Bronchial epithelial cell (primary cell): Measurements from ENCODE around the gene HERC6. TPM values are rescaled to one million over a fixed set of nuclear protein-coding genes. Genes with fewer than 3 reads are reported as not detected.
"Not testable (repeated sequence)": the region's sequence is repeated elsewhere in the genome, so short reads cannot be mapped to it uniquely, and the experiment has no call there.

Experiments used
- DNase-seq: peaks from one replicate; pipeline ENCODE4 v3.0.0-alpha.2; 2010; ENCODE audit warnings: low read depth
- FAIRE-seq: peaks from 2 replicates; lab custom pipeline; 2011; peaks lifted over from hg19 to GRCh38; lab: Jason Lieb, UNC
- H3K27me3 ChIP-seq: 2 replicates; pipeline ENCODE4 v1.5.1; 2011; ENCODE audit warnings: low read length; ENCODE audit not compliant: control insufficient read depth, insufficient read depth
- H3K36me3 ChIP-seq: 2 replicates; pipeline ENCODE4 v1.5.1; 2011; ENCODE audit warnings: low read length; ENCODE audit not compliant: control insufficient read depth, insufficient read depth
- H3K4me3 ChIP-seq: 2 replicates; pipeline ENCODE4 v1.5.1; 2011; ENCODE audit warnings: mild to moderate bottlenecking, low read depth, low read length, control low read depth
- total RNA-seq: library from RNA; depleted of rRNA; stranded (reverse); fragments of >200 nt; gene quantifications from 2 replicates; pipeline ENCODE4 v1.2.1, GENCODE V29; 2014
- TF ChIP-seq, protein P1 (sequence below): IDR thresholded peaks from 2 replicates; pipeline ENCODE4 v1.5.1; 2011; ENCODE audit warnings: mild to moderate bottlenecking, moderate library complexity, low read length, control low read depth, inconsistent platforms; ENCODE audit not compliant: insufficient read depth, severe bottlenecking

HERC6 gene
- total RNA-seq, 1 donor from 2014 or later: 1.1 TPM

DNA sequence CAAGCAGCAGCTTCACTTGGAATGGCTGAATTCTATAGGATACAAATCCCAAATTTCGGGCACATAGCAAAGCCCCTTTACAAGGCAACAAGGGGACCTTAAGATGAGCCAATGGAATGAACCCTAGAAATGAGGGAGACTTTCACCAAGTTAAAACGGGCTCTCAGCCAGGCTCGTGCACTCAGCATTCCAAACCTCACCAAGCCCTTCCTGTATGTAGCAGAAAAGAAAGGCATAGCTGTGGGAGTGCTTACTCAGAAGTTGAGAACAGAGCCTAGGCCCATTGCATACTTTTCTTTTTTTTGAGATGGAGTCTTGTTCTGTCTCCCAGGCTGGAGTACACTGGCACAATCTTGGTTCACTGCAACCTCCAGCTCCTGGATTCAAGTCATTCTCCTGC is 67.5 kb downstream of the HERC6 start:
- no peak for FAIRE-seq
- Histone ChIP-seq H3K27me3 (no peaks in the 10 kb centered on the region), H3K36me3 (no peaks in the 10 kb centered on the region), H3K4me3 (no peak overlapping the region)
- DNase-seq: peak; percentile 54
- TF ChIP-seq, protein P1, sequence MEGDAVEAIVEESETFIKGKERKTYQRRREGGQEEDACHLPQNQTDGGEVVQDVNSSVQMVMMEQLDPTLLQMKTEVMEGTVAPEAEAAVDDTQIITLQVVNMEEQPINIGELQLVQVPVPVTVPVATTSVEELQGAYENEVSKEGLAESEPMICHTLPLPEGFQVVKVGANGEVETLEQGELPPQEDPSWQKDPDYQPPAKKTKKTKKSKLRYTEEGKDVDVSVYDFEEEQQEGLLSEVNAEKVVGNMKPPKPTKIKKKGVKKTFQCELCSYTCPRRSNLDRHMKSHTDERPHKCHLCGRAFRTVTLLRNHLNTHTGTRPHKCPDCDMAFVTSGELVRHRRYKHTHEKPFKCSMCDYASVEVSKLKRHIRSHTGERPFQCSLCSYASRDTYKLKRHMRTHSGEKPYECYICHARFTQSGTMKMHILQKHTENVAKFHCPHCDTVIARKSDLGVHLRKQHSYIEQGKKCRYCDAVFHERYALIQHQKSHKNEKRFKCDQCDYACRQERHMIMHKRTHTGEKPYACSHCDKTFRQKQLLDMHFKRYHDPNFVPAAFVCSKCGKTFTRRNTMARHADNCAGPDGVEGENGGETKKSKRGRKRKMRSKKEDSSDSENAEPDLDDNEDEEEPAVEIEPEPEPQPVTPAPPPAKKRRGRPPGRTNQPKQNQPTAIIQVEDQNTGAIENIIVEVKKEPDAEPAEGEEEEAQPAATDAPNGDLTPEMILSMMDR: no peak

DNA sequence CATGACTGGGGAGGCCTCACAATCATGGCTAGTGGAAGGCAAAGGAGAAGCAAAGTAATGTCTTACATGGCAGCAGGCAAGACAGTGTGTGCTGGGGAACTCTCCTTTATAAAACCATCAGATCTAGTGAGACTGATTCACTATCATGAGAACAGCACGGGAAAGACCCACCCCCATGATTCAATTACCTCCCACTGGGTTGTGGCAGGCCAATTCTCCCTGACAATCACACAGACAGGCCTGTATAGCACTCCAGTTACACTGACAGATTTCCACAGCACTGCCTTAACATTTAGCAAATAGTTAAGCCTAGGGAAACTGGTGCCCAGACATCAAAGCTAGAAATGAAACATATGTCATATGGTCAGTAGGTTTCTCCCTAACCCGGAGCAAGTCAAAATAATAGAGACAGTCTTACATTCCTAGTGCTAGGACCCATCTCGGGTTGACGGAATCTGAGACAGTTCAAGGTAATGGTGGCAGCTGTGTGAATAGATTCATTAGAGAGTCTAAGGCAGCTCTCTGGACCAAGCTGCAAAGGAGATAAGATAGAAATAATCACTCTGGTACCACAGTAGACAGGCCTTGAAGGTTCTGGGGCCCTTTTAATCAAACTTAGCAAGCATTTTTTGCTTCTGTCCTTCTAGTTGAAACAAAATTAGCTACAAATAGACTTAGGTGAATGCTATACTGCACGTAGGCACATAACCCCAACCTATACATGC is 68.9 kb downstream of the HERC6 start:
- DNase-seq: no peak
- no peaks in the 10 kb centered on the region for H3K36me3 ChIP-seq
- H3K27me3 ChIP-seq: no peaks in the 10 kb centered on the region
- H3K4me3 ChIP-seq: no peak overlapping the region
- no peak for FAIRE-seq
- TF ChIP-seq, protein P1: no peak

DNA sequence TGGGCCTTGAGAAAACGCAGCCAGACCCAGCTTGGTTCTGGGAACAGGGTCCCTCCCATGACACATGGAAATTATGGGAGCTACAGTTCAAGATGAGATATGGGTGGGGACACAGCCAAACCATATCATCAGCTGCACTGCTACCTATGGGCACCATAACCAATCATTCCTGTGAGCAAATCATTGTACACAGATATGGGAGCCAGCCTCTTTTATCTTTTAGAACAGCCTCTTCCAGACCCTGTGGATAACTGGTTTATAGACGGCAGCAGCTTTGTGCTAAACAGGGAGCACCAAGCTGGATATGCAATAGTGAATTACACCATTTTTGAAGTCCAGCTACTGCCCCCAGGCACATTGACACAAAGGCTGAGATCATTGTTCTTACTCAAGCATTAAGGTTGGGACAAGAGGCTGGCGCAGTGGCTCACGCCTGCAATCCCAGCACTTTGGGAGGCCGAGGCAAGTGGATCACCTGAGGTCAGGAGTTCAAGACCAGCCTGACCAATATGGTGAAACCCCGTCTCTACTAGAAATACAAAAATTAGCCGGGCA is 69.6 kb downstream of the HERC6 start:
- peak; percentile 14 for DNase-seq
- not testable (repeated sequence) for FAIRE-seq, H3K27me3 ChIP-seq

DNA sequence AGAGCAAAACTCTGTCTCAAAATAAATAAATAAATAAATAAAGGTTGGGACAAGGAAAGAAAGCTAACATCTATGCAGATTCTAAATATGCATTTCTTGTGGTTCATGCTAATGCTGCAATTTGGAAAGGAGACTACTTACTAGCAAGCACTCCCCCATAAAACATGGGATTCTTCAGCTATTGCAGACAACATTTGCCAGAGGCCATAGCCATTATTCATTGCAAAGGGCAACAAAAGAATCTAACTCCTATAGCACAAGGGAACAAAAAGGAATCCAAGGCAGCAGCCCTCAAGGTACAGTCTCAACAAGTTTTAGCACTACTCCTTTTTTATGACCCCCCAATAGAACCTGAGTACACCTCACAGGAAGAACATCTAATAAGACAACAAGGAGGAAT is 70.2 kb downstream of the HERC6 start:
- Histone ChIP-seq H3K36me3 (no peaks in the 10 kb centered on the region), H3K4me3 (no peak overlapping the region), H3K27me3 (no peaks in the 10 kb centered on the region)
- DNase-seq (no peak), FAIRE-seq (no peak)
- TF ChIP-seq, protein P1: no peak

More for the DNA sequence above, 69.6 kb downstream of the HERC6 start:
- H3K4me3 ChIP-seq, H3K36me3 ChIP-seq: not testable (repeated sequence)

DNA sequence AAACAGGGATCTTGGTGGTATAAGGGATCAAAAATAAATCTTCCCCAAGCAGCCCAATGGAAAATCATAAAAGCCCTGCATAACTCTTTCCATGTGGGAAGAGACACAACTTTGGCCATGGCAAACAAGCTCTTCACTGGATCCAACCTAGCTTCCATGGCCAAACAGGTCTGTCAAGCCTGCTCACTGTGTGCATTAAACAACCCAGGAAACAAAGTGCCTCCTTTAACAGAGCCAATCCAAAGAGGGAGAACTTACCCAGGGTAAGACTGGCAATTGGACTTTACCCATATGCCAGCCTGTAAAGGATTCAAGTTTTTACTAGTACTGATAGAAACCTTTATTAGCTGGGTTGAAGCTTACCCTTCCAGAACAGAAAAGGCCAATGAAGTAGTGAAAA is 70.6 kb downstream of the HERC6 start:
- DNase-seq (no peak), FAIRE-seq (no peak)
- no peaks in the 10 kb centered on the region for H3K36me3 ChIP-seq
- TF ChIP-seq, protein P1: no peak
- no peak overlapping the region for H3K4me3 ChIP-seq
- no peaks in the 10 kb centered on the region for H3K27me3 ChIP-seq

DNA sequence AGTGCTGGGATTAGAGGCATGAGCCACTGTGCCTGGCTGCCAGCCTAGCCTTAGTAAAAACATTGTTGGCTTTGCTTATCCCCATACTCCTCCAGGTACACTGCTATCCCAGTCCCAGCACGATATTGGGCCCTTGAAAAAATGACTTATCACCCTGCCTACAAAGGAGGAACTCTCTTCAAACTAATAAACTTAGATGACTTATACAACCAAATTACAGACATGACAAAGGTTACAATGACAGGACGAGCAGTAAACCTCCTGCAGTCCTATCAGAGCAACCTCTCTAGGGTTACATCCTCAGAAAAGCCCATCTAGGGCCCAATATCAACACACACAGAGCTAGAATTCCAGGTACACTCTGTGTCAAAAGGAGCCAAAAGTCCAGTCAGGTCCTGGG is 72.6 kb downstream of the HERC6 start:
- no peak for FAIRE-seq
- no peak for DNase-seq
- Histone ChIP-seq H3K27me3 (no peaks in the 10 kb centered on the region), H3K36me3 (no peaks in the 10 kb centered on the region), H3K4me3 (no peak overlapping the region)
- TF ChIP-seq, protein P1: no peak
